GM13977 (cell line): ENCODE measurements around the gene IRF2.

Experiments
- DNase-seq: peaks from one replicate; pipeline ENCODE4 v3.0.0; 2012; ENCODE audit warnings: low spot score
- CTCF ChIP-seq: IDR thresholded peaks from 2 replicates; pipeline ENCODE4 v1.5.1; 2012; ENCODE audit warnings: mild to moderate bottlenecking, control low read depth; ENCODE audit not compliant: insufficient read depth; ENCODE audit errors: extremely low read depth, missing control alignments
- in situ Hi-C: fragments of 300-500 bp; cut with MboI; formaldehyde crosslinking; loops from one replicate; pipeline ENCODE4 v1.12.0; 2022; ENCODE audit warnings: low sequenced_read_pairs, low pct_unique_long_range_greater_than_20kb, mixed read lengths, inconsistent platforms; ENCODE audit not compliant: unreplicated experiment

Gene IRF2

GRCh38 chr4:184395971-184396391 is 78.4 kb downstream of the IRF2 start:
- in situ Hi-C loops, result no loop called here
- peak; percentile 75 for DNase-seq
- TF ChIP-seq CTCF, result no peak

- peak; percentile 45 for DNase-seq
- in situ Hi-C loops, result no loop called here
- TF ChIP-seq CTCF, result no peak
Observed at GRCh38 chr4:184395451-184395917, 78.9 kb downstream of the IRF2 start.

DNA sequence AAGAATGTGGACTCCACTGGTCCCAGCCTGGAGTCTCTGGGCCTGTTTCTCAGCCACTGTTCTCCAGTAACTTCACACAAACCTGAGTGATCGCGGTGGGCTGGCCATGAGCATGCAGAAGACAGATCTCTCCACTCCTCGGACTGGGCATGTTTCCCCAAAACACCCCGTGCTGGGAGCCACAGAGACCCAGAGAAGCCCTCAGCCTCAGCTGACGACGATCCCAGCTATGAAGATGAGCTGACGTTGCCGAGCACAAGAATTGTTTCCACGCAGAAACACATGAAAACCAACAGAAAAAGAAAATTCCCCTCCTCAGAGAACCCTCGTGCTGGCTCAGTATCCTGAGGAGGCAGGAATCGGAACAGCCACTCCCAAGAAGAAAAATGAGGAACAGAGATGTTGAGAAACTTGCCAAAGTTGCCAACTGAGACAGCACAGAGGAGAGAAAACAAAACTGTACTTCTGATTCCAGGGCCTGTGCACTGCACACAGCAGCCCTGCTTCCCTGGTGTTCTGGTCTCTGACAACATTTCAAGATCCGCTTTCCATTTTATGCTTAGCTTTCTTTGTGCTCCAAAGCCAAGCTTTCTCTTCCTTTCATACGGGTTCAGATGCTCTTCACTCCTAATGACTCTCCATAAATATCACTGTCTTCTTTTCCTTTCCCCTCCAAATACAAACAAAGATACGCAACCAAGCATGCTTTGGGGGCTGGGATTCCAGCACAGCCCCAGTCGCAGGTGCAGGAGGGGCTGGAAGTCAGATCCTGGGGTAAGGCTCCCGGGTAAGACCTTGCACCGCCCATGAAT is 81.4 kb downstream of the IRF2 start:
- in situ Hi-C loops, result no loop called here
- TF ChIP-seq CTCF, result no peak
- DNase-seq, result no peak

DNA sequence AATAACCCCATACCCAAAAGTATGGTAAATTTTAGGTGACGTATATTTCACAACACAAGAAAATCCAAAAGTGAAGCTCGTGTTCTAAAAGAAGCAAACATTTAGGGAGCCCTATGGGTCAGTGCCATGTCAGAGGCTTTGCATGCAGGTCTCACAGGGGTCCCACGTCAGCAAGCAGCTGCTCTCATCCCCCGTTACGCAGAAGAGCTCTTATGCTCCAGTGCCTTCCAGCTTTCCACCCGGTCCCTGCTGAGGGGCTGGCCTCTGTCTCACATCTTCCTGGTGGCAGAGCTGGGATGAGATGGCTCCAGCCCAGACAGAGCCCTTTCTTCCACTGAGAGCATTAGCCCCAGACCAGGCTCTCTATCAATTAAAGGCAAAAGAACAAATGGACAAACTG is 82.0 kb downstream of the IRF2 start:
- no peak for TF ChIP-seq CTCF
- in situ Hi-C loops, result no loop called here
- no peak for DNase-seq

GRCh38 chr4:184389978-184390900 is 84.1 kb downstream of the IRF2 start:
- in situ Hi-C loops, result no loop called here
- no peak for DNase-seq
- TF ChIP-seq CTCF, result no peak

- DNase-seq, result no peak
- in situ Hi-C loops, result no loop called here
- no peak for TF ChIP-seq CTCF
Observed at GRCh38 chr4:184388106-184388505, 86.2 kb downstream of the IRF2 start.
